SK-MEL-5 (cell line): ENCODE measurements around the gene GNS. TPM values are rescaled to one million over a fixed set of nuclear protein-coding genes. Genes with fewer than 3 reads are reported as not detected.
"Not testable (repeated sequence)": the region's sequence is repeated elsewhere in the genome, so short reads cannot be mapped to it uniquely, and the experiment has no call there.

Experiments used
- DNase-seq: peaks from one replicate; pipeline ENCODE4 v3.0.0-alpha.2; 2016; ENCODE audit warnings: low read depth, low spot score
- in situ Hi-C: cut with HindIII; loops from 2 replicates; pipeline ENCODE4 v1.10.0; 2016; ENCODE audit warnings: low sequenced_read_pairs, high pct_unique_total_duplicates, low pct_unique_long_range_greater_than_20kb
- total RNA-seq: library from RNA; depleted of rRNA; stranded (reverse); fragments of >200 nt; shearing (Covaris generic); gene quantifications from 2 replicates; pipeline ENCODE4 v1.2.3, GENCODE V29; 2014

The GNS gene
- total RNA-seq, 1 experiment from 2014 or later = 236 TPM

DNA sequence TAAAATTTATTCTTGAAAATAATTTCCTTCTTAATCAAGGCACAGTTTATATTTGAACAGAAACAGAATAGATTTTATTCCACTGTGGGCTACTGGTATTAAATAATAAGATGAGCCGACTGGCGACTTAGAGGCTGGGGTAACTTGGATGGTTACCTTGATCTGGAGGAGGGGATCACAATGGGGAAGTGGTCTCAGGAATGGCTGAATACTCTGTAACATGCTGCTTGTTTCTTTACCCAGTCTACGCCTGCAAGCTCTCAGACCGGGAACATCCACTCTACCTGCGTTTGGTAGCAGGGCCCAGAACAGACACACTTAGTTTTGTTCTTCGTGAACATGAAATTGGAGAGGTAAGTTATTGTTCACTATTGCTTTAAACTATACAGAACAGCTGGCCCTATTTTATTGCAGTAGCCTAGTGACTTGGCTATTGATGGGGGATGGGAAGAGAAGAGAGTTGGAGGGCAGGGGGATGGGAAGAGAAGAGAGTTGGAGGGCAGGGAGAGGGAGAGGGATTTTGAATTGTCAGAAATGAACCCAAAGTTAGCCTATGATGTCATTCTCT is 67.9 kb downstream of the GNS start:
- in situ Hi-C loops = no loop called here

GRCh38 chr12:64690236-64690635 is 69.0 kb downstream of the GNS start:
- DNase-seq, in situ Hi-C loops: not testable (repeated sequence)

More for the DNA sequence above, 67.9 kb downstream of the GNS start:
- DNase-seq = no peak

DNA sequence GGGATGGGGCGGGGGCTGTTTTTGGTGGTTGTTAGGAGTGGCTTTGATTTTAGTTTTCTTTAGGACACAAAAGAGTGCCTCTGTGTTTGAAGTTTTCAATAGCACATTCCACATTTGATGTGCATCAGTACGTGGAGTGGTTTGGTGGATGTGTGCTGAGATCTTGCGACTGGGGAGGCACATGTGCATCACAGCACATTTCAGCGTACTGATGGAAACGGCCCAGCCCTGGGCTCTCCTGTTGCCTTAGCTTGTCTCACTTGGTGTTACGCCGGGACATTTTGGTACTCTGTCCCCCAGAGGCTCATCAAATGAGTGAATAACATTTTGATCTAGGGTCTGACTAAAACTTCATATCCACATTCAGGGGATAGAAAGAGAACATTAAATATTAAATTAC is 70.5 kb downstream of the GNS start:
- no peak for DNase-seq
- in situ Hi-C loops = no loop called here

- in situ Hi-C loops = no loop called here
- DNase-seq = peak; percentile 51
These were observed 71.0 kb downstream of the GNS start for GRCh38 chr12:64688219-64688618.

DNA sequence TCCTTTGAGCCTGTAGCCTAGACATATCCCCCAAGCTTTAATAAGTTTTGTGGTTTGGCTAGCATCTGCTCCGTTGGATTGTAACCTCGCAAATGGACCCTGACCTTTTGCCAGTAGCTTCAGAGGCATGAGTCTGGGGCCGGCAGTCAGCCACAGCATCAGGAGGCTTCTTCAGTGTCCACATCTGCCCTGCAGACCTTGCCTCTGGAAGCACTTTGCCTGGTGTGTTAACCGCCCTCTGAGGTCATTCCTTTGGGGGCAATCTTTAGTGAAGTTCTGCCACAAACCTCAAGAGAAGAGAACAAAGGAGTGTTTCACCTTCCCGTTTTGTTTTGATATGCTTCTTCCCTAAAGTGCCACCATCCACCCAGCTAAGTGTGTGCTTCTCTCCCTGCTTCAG is 71.4 kb downstream of the GNS start:
- peak; percentile 82 for DNase-seq
- in situ Hi-C loops = no loop called here

GRCh38 chr12:64685605-64686004 is 73.6 kb downstream of the GNS start:
- in situ Hi-C loops = no loop called here
- no peak for DNase-seq

DNA sequence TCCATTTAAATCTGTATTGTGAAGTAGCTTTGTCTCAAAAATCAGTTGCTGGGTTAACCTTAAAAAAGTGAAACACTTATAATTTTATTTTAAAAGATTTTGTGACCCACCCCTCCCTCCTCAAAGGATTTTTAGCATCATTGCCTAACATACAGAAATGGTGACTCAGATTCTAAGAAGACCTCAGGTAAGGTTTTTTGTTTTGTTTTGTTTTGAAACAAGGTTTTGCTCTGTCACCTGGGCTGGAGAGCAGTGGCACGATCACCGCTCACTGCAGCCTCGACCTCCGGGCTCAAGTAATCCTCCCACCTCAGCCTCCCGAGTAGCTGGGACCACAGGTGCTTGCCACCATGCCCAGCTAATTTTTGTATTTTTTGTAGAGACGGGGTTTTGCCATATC is 74.2 kb downstream of the GNS start:
- DNase-seq = no peak
- in situ Hi-C loops = no loop called here

- DNase-seq = no peak
- in situ Hi-C loops = no loop called here
These were observed 75.2 kb downstream of the GNS start for GRCh38 chr12:64683816-64684543.

GRCh38 chr12:64682572-64683277 is 76.5 kb downstream of the GNS start:
- DNase-seq = peak; percentile 96
- in situ Hi-C loops = no loop called here

DNA sequence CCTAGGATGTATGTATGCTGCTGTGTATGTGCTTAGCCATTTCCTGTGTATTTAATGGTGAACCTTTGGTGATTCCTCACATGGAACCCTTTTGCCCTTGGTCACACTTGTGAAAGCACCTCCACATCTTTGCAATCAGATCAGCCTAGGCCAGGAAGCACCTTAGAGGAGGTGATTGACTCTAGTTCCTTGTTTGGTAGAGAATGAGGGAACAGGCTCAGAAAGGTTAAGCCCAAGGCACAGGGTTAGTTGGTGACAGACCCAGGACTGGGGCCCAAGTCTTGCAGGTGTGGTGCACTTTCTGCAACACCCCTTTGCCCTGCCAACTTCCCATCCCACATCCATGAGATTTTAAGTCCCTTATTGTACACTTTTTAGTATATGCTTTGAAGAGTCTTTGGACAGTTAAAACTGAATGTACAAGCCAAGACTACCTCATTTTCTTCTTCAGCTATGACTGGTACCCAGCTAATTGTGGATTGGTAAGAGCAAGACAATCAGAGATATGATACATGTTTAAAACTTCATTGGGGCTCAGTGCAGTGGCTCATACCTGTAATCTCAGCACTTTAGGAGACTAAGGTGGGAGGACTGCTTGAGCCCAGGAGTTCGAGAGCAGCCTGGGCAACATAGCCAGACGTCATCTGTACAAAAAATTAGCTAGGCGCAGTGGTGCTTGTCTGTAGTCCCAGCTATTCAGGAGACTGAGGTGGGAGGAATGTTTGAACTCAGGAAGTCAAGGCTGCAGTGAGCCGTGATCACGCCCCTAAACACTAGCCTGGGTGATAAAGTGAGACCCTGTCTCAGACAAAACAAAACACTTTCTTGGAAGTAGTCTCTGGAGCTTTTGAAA is 77.8 kb downstream of the GNS start:
- in situ Hi-C loops = no loop called here
- no peak for DNase-seq

DNA sequence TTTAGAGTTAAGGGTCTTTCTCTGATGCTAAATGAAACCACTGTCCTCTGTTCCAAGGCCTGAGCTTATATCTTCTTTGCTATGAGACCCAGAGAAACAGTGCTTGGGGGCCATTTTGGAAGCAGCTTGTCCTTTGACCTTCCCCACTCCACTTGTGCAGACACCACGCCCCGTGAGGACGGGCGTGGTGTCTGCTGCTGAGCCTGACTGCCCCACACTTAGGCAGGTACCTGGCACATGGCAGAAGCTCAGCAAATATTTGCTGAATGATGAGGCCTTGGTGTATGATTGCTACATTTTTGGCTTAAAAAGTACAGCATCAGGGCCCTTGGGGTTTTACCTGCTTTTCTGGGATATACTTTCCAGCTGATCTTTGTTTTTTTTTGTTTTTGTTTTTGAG is 79.0 kb downstream of the GNS start:
- in situ Hi-C loops = no loop called here

GRCh38 chr12:64679487-64680001 is 79.7 kb downstream of the GNS start:
- in situ Hi-C loops = no loop called here
- peak; percentile 99 for DNase-seq

More for the DNA sequence above, 79.0 kb downstream of the GNS start:
- DNase-seq = no peak

GRCh38 chr12:64678835-64679234 is 80.4 kb downstream of the GNS start:
- DNase-seq = no peak
- in situ Hi-C loops = no loop called here

GRCh38 chr12:64678248-64678647 is 81.0 kb downstream of the GNS start:
- no peak for DNase-seq
- in situ Hi-C loops = no loop called here

DNA sequence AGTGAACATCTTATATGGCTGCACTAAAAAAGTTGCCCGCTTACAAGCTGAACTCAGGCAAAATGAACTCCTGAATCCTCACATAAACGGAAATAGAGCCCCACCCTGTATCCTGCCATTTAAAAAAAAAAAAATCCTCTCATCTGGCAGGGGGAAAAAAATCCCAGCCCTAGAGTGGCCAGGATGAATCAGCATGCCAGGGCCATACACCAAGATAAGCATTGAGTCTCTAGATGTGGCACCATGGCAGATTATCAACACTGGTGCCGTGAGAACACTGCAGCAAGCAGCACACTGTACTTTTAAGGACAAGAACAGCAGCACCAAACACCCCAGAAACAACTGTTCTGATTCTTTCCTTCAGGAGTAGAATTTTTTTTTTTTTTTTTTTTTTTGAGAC is 83.4 kb downstream of the GNS start:
- in situ Hi-C loops = no loop called here

GRCh38 chr12:64674367-64674922 is 84.8 kb downstream of the GNS start:
- in situ Hi-C loops = no loop called here
- no peak for DNase-seq

More for the DNA sequence above, 83.4 kb downstream of the GNS start:
- DNase-seq = peak; percentile 41

DNA sequence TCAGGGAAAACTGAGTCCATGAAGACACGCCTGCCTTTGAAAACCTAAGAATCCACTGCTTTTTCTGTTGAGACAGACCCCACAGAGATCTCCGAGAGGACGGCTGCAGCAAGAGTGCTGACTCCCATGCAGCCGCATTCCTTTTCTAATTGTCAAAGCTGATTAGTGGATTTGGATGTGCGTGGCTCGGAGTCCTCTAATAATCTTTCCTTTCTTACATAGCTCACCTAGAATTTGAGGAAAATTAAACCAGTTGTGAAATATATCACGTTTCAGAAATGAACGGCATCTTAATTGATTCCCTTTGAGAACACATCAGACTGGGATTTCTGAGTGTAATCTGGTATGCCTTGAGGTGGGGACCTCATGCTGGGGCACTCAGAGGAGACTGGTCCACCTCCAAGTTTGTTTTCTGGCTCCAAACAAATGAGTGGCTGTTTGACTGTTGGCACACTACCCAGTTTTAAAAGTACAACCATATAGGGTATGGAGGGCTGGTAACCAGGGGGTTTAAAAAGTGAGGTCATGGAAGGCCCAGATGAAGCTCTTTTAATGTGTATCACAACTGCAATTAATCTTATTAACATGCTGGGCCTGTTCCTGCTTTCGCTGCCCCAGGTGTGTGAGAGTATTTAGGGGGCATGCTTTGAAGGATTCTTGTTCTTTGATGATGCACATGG is 85.6 kb downstream of the GNS start:
- peak; percentile 75 for DNase-seq
- in situ Hi-C loops = no loop called here
